Caco-2 (cell line): Measurements from ENCODE around the gene CAPN8. TPM values are rescaled to one million over a fixed set of nuclear protein-coding genes. Genes with fewer than 3 reads are reported as not detected.

Experiments used
- BruUV-seq: library from RNA; stranded (reverse); fragments of 400-500 nt; replicated peaks from 2 replicates; lab custom pipeline; 2021; lab: Mats Ljungman, UMichigan
- CTCF ChIA-PET: fragments of 300-600 bp; sonication (Branson Sonifier 250); formaldehyde crosslinking; loops from one replicate; lab custom pipeline; 2022; ENCODE audit warnings: antibody characterized with exemption; lab: Charles Lee
- POLR2A ChIA-PET: fragments of 300-600 bp; sonication (Branson Sonifier 250); formaldehyde crosslinking; loops from one replicate; lab custom pipeline; 2022; ENCODE audit warnings: antibody characterized with exemption; lab: Charles Lee
- DNase-seq, 2 experiments: peaks; one replicate each; pipeline versions ENCODE4 v3.0.0 to v3.0.0-alpha.2; 2020 to 2022
- H3K27me3 ChIP-seq: replicated peaks from 2 replicates; pipeline ENCODE4 v1.6.0; 2011; ENCODE audit warnings: low read length; ENCODE audit not compliant: control insufficient read depth, insufficient read depth
- H3K36me3 ChIP-seq: 2 replicates; pipeline ENCODE4 v1.5.1; 2011; ENCODE audit warnings: low read length; ENCODE audit not compliant: control insufficient read depth, insufficient read depth
- H3K4me1 ChIP-seq: fragments of 250-450 bp; sonication (Bioruptor Pico); 2 replicates; pipeline ENCODE4 v1.5.1; 2020; ENCODE audit warnings: mild to moderate bottlenecking
- H3K4me3 ChIP-seq: 2 replicates; pipeline ENCODE4 v1.5.1; 2011; ENCODE audit warnings: low read depth, mild to moderate bottlenecking, control low read depth, low read length
- H3K9me3 ChIP-seq: fragments of 250-450 bp; sonication (Bioruptor Pico); 2 replicates; pipeline ENCODE4 v1.5.1; 2020; ENCODE audit warnings: mild to moderate bottlenecking, moderate library complexity
- H3K27ac Mint-ChIP-seq: one replicate; pipeline ENCODE4 v1.8.0; 2022; ENCODE audit warnings: mixed read lengths; ENCODE audit not compliant: unreplicated experiment
- H3K27me3 Mint-ChIP-seq: one replicate; pipeline ENCODE4 v1.8.0; 2022; ENCODE audit warnings: mixed read lengths; ENCODE audit not compliant: insufficient read depth, unreplicated experiment
- H3K36me3 Mint-ChIP-seq: one replicate; pipeline ENCODE4 v1.8.0; 2022; ENCODE audit warnings: mild to moderate bottlenecking, mixed read lengths; ENCODE audit not compliant: insufficient read depth, unreplicated experiment
- H3K4me1 Mint-ChIP-seq: one replicate; pipeline ENCODE4 v1.8.0; 2022; ENCODE audit warnings: low read depth, mixed read lengths; ENCODE audit not compliant: unreplicated experiment
- H3K4me3 Mint-ChIP-seq: one replicate; pipeline ENCODE4 v1.8.0; 2022; ENCODE audit warnings: mild to moderate bottlenecking, moderate library complexity, mixed read lengths; ENCODE audit not compliant: unreplicated experiment
- H3K9me3 Mint-ChIP-seq: one replicate; pipeline ENCODE4 v1.8.0; 2022; ENCODE audit warnings: mixed read lengths; ENCODE audit not compliant: unreplicated experiment
- intact Hi-C: fragments of 100-400 bp; cut with micrococcal nuclease; formaldehyde crosslinking; loops from one replicate; pipeline ENCODE4 v1.10.0; 2022; ENCODE audit not compliant: unreplicated experiment
- total RNA-seq: library from RNA; stranded (reverse); gene quantifications from 2 replicates; pipeline ENCODE4 v1.2.3, GENCODE V29; 2022
- TF ChIP-seq, protein P1 (sequence below), 2 experiments: fragments of 200-600 bp in 1 of 2; IDR thresholded peaks; 1 replicate in 1 of 2; 2 replicates in 1 of 2; pipeline versions ENCODE4 v1.5.1 to v1.8.0; 2011 to 2022; ENCODE audit warnings: antibody characterized with exemption in 1 of 2, control low read depth in 1 of 2, inconsistent platforms in 1 of 2, low read depth in 1 of 2, low read length in 1 of 2, mild to moderate bottlenecking in 1 of 2, moderate library complexity in 1 of 2; ENCODE audit not compliant: insufficient read depth in 1 of 2, severe bottlenecking in 1 of 2, unreplicated experiment in 1 of 2

Gene CAPN8
- total RNA-seq, 1 experiment from 2014 or later = 4.1 TPM

DNA sequence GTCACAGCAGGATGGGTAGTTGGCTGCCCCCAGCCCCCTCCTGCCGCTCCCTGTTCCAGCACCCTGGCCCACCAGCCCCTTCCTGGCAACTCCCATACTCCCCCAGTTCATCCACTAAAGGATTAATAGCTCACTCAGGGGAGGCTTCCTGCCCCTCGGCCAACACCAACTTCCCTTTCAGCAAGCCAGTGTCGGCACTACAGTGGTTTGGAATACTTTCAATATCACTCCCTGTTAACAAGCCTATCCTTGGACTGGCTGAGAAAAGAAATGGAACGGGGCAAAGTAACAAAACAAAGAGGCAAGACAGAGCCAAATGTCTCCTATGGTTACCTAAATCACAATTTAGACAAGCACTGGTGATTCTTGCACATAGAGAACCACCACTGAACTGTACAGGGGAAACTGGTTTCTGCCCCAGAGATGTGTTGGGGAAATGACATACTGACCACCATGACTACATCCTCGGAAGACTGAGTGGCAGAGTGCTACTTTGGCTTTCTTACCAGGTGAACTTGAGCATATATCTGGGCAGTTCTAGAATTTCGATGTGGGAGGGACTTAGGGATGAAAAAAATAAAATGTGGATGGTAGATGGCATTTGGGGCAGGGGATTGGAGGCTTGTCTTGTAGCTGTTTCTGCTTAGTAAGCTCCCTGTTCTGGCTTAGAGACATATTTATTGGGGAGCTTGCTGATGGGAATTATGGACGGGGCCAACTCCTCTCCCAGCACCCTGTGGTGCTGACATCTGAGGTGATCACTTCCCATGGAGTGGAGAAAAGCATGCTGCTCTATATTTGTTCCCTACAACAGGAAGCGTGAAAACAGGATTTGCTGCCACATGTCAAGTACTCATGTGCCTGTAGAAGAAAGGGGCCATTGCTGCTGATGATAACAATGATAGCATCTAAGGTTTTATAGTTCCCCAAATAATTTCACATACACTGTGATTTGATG, 39.7 kb upstream of the CAPN8 start:
- Mint-ChIP-seq H3K4me1 (peaks cover 65% of the 10 kb centered on the region), H3K27me3 (no peaks in the 10 kb centered on the region), H3K27ac (peak overlapping the region; percentile 8), H3K36me3 (peaks cover 6% of the 10 kb centered on the region), H3K9me3 (no peaks in the 10 kb centered on the region), H3K4me3 (no peak overlapping the region)
- intact Hi-C loops = no loop called here
- no peaks in the 10 kb centered on the region for H3K27me3 ChIP-seq
- no peak overlapping the region for H3K4me3 ChIP-seq
- TF ChIP-seq, protein P1, sequence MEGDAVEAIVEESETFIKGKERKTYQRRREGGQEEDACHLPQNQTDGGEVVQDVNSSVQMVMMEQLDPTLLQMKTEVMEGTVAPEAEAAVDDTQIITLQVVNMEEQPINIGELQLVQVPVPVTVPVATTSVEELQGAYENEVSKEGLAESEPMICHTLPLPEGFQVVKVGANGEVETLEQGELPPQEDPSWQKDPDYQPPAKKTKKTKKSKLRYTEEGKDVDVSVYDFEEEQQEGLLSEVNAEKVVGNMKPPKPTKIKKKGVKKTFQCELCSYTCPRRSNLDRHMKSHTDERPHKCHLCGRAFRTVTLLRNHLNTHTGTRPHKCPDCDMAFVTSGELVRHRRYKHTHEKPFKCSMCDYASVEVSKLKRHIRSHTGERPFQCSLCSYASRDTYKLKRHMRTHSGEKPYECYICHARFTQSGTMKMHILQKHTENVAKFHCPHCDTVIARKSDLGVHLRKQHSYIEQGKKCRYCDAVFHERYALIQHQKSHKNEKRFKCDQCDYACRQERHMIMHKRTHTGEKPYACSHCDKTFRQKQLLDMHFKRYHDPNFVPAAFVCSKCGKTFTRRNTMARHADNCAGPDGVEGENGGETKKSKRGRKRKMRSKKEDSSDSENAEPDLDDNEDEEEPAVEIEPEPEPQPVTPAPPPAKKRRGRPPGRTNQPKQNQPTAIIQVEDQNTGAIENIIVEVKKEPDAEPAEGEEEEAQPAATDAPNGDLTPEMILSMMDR (IDR thresholded peaks at IDR 0.05; ENCODE audit: insufficient read depth in 1 of 2, low read depth in 1 of 2, low read length in 1 of 2, severe bottlenecking in 1 of 2, unreplicated experiment in 1 of 2) = no peak
- ChIA-PET CTCF (interaction anchor here (0.6 kb wide), 1 partner anchor 45 kb away, joined by 6 read pairs; no protein-coding TSS in a partner anchor), POLR2A (interaction anchor here (1.6 kb wide), 1 partner anchor 13 kb away, joined by 4 read pairs; no protein-coding TSS in a partner anchor)
- BruUV-seq = no TSS peak
- DNase-seq = no peak
- no peaks in the 10 kb centered on the region for H3K9me3 ChIP-seq
- peaks cover 67% of the 10 kb centered on the region for H3K4me1 ChIP-seq
- H3K36me3 ChIP-seq = no peaks in the 10 kb centered on the region

DNA sequence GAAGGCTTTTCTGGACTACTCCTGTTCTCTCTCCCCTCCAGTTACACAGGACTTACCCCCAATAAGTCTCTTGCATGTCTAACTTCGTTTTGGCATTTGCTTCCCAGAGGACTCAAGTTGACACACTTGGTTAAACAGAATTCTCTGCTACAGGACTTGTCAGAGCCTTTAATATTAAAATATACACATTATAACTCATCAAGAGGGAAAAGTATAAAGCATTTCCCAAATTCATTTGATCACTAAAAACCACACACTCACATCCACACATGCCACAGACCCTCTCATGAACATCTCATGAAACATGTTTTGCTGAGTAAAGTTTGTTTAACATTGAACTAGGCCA, 38.1 kb upstream of the CAPN8 start:
- H3K4me3 ChIP-seq = no peak overlapping the region
- POLR2A ChIA-PET = no interaction called here
- Mint-ChIP-seq H3K36me3 (peaks cover 6% of the 10 kb centered on the region), H3K27ac (no peak overlapping the region), H3K27me3 (no peaks in the 10 kb centered on the region), H3K4me3 (no peak overlapping the region), H3K4me1 (peaks cover 67% of the 10 kb centered on the region), H3K9me3 (no peaks in the 10 kb centered on the region)
- H3K9me3 ChIP-seq = no peaks in the 10 kb centered on the region
- CTCF ChIA-PET = no interaction called here
- H3K27me3 ChIP-seq = no peaks in the 10 kb centered on the region
- intact Hi-C loops = no loop called here
- BruUV-seq = no TSS peak
- DNase-seq = no peak
- peaks cover 58% of the 10 kb centered on the region for H3K4me1 ChIP-seq
- no peaks in the 10 kb centered on the region for H3K36me3 ChIP-seq
- TF ChIP-seq, protein P1 (IDR thresholded peaks at IDR 0.05; ENCODE audit: insufficient read depth in 1 of 2, low read depth in 1 of 2, low read length in 1 of 2, severe bottlenecking in 1 of 2, unreplicated experiment in 1 of 2) = no peak

DNA sequence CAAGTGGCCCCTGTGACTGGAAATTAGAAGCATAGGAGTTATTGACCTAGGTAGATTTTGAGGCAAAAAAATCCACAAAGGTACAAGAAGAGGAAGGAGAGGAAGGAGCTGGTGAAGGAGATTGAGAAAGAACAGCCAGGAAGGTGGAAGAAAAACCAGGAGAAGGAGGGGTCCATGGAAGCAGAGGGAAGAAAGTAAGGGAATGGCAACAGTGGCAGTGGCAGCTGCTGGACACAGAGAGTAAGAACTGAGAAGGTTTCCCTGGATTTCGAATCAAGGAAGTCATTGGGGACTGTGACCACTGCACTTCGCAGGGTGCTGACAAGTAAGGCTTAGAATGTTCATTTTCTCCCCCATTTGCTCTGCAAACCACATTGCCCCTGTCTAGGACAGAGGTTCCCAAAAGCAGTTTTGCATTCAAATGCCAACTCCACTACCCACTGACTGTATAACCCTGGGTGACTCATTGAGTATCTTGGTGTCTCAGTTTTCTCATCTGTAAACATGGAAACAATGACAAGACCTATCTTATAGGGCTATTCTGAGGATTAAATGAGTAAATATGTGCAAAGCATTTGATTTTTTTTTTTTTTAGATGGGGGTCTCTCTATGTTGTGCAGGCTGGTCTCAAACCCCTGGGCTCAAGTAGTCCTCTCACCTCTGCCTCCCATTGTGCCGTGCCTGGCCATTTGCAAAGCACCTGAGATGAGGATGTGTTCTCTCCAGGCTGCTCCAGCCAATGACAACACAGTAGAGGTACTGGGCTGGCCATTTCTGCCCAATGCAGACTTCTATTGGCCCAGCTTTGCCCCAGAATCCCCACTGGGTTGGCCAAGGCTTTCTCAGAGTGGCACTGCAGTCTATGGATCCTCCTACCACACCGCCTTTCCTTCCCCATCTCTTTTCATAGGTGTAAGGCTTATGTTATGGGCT, 37.5 kb upstream of the CAPN8 start:
- Mint-ChIP-seq H3K27ac (peak overlapping the region; percentile 18), H3K36me3 (peaks cover 6% of the 10 kb centered on the region), H3K9me3 (no peaks in the 10 kb centered on the region), H3K4me3 (no peak overlapping the region), H3K4me1 (peaks cover 61% of the 10 kb centered on the region), H3K27me3 (no peaks in the 10 kb centered on the region)
- Histone ChIP-seq H3K36me3 (no peaks in the 10 kb centered on the region), H3K4me1 (peaks cover 55% of the 10 kb centered on the region), H3K4me3 (no peak overlapping the region), H3K27me3 (no peaks in the 10 kb centered on the region), H3K9me3 (no peaks in the 10 kb centered on the region)
- no TSS peak for BruUV-seq
- TF ChIP-seq, protein P1 (IDR thresholded peaks at IDR 0.05; ENCODE audit: insufficient read depth in 1 of 2, low read depth in 1 of 2, low read length in 1 of 2, severe bottlenecking in 1 of 2, unreplicated experiment in 1 of 2) = no peak
- ChIA-PET POLR2A (no interaction called here), CTCF (no interaction called here)
- intact Hi-C loops = no loop called here
- DNase-seq = no peak
